ENCODE results near the gene MRPL49.
A peak's percentile ranks its signal among the peaks of the same experiment; 100 is the strongest.
"Not testable (repeated sequence)": the region's sequence is repeated elsewhere in the genome, so short reads cannot be mapped to it uniquely, and the experiment has no call there.

The MRPL49 gene

GRCh38 chr11:65148657-65149056 is 26.5 kb downstream of the MRPL49 start:
- DNase-seq (ENCODE audit: low read depth) = no peak
- in situ Hi-C loops (cut with HindIII; ENCODE audit: low sequenced_read_pairs) = no loop called here
- H3K4me3 ChIP-seq (ENCODE audit: low read depth, low read length) = no peak overlapping the region
- no peak for TF ChIP-seq CTCF (IDR thresholded peaks at IDR 0.05; ENCODE audit: low read depth, low read length, missing control alignments)

GRCh38 chr11:65150131-65150508 is 28.0 kb downstream of the MRPL49 start:
- H3K4me3 ChIP-seq (ENCODE audit: low read depth, low read length); in situ Hi-C loops (cut with HindIII; ENCODE audit: low sequenced_read_pairs); DNase-seq (ENCODE audit: low read depth): not testable (repeated sequence)

- TF ChIP-seq CTCF (IDR thresholded peaks at IDR 0.05; ENCODE audit: low read depth, low read length, missing control alignments) = no peak
- DNase-seq (ENCODE audit: low read depth) = peak; percentile 34
- no peak overlapping the region for H3K4me3 ChIP-seq (ENCODE audit: low read depth, low read length)
- in situ Hi-C loops (cut with HindIII; ENCODE audit: low sequenced_read_pairs) = no loop called here
Measured at GRCh38 chr11:65150509-65151299, 28.6 kb downstream of the MRPL49 start.

- no peak overlapping the region for H3K4me3 ChIP-seq (ENCODE audit: low read depth, low read length)
- in situ Hi-C loops (cut with HindIII; ENCODE audit: low sequenced_read_pairs) = no loop called here
- no peak for TF ChIP-seq CTCF (IDR thresholded peaks at IDR 0.05; ENCODE audit: low read depth, low read length, missing control alignments)
- DNase-seq (ENCODE audit: low read depth) = no peak
Measured at GRCh38 chr11:65151331-65151899, 29.3 kb downstream of the MRPL49 start.

- in situ Hi-C loops (cut with HindIII; ENCODE audit: low sequenced_read_pairs) = no loop called here
- H3K4me3 ChIP-seq (ENCODE audit: low read depth, low read length) = no peak overlapping the region
- no peak for DNase-seq (ENCODE audit: low read depth)
- no peak for TF ChIP-seq CTCF (IDR thresholded peaks at IDR 0.05; ENCODE audit: low read depth, low read length, missing control alignments)
Measured at GRCh38 chr11:65152122-65152521, 30.0 kb downstream of the MRPL49 start.

GRCh38 chr11:65156256-65156655 is 34.1 kb downstream of the MRPL49 start:
- TF ChIP-seq CTCF (IDR thresholded peaks at IDR 0.05; ENCODE audit: low read depth, low read length, missing control alignments) = no peak
- DNase-seq (ENCODE audit: low read depth) = no peak
- in situ Hi-C loops (cut with HindIII; ENCODE audit: low sequenced_read_pairs) = no loop called here
- no peak overlapping the region for H3K4me3 ChIP-seq (ENCODE audit: low read depth, low read length)

- H3K4me3 ChIP-seq (ENCODE audit: low read depth, low read length) = no peak overlapping the region
- in situ Hi-C loops (cut with HindIII; ENCODE audit: low sequenced_read_pairs) = no loop called here
- no peak for TF ChIP-seq CTCF (IDR thresholded peaks at IDR 0.05; ENCODE audit: low read depth, low read length, missing control alignments)
- no peak for DNase-seq (ENCODE audit: low read depth)
Measured at GRCh38 chr11:65156926-65157325, 34.8 kb downstream of the MRPL49 start.
